GM10266 (cell line): ENCODE data around the gene NT5DC2.

Source experiments
- DNase-seq: peaks from one replicate; pipeline ENCODE4 v3.0.0; 2012; ENCODE audit errors: extremely low spot score
- TF ChIP-seq, protein P1 (sequence below): IDR thresholded peaks from 2 replicates; pipeline ENCODE4 v1.5.1; 2012; ENCODE audit warnings: mild to moderate bottlenecking, low read depth; ENCODE audit not compliant: control insufficient read depth, insufficient read depth; ENCODE audit errors: missing control alignments

Gene NT5DC2

DNA sequence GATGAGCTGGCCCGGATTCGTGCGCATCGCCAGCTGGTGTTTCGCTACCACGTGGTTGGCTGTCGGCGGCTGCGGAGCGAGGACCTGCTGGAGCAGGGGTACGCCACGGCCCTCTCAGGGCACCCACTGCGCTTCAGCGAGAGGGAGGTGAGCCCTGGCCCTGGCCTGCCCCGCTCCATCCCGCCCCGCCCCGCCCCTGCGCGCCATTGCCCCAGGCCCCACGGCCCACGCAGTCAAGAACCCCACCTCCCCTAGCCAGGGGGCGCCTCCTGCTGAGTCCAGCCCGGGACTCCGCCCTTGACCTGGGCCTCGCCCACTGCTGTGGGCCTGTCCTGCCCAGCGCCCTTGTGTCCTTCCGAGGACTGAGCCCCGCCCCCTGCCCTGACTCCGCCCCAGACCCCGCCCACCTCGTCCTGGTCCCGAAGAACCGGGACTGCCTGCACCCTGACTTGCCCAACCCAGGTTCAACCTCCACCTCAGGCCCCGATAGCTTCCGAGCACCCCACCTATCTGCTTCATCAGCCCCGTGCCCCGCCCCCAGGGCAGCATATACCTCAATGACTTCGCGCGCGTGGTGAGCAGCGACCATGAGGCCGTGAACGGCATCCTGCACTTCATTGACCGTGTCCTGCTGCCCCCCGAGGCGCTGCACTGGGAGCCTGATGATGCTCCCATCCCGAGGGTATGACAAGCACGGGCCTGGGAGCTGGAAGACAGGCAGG, 14.8 kb downstream of the NT5DC2 start:
- no peak for DNase-seq

DNA sequence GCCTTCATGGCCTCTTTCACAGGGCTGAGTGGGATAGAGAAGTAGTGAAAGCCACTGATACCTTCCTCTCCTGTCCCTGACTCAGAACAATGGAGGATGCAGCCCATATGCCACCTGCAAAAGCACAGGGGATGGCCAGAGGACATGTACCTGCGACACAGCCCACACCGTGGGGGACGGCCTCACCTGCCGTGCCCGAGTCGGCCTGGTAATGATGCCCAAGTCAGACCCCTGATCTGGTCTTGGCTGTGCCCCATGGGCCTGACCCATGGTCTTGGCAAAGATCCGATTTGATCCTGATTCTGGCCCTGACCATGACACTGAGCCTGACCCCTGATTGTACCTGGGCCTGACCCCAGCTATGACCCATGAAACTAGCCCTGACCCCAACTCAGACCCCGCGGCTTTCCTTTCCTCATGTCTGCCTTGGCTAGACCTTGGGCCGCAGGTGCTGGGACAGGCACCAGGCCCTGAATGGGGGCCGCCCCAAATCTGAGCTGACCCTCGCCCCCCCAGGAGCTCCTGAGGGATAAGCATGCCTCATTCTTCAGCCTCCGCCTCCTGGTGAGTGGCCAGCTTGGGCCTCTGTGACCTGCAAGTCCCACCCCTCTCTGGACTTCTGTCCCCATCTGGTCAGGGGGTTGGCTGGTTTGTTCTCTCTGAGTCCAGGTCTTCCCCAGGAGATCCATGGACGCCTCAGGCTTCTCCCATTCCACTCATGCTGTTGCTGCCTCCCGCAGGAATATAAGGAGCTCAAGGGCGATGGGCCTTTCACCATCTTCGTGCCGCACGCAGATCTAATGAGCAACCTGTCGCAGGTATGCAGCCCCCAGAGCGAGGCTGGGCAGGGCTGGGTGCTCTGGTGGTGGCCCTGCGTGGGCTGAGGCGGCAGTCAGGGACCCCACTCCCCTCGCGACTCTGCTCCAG, 15.6 kb downstream of the NT5DC2 start:
- TF ChIP-seq, protein P1, sequence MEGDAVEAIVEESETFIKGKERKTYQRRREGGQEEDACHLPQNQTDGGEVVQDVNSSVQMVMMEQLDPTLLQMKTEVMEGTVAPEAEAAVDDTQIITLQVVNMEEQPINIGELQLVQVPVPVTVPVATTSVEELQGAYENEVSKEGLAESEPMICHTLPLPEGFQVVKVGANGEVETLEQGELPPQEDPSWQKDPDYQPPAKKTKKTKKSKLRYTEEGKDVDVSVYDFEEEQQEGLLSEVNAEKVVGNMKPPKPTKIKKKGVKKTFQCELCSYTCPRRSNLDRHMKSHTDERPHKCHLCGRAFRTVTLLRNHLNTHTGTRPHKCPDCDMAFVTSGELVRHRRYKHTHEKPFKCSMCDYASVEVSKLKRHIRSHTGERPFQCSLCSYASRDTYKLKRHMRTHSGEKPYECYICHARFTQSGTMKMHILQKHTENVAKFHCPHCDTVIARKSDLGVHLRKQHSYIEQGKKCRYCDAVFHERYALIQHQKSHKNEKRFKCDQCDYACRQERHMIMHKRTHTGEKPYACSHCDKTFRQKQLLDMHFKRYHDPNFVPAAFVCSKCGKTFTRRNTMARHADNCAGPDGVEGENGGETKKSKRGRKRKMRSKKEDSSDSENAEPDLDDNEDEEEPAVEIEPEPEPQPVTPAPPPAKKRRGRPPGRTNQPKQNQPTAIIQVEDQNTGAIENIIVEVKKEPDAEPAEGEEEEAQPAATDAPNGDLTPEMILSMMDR, result no peak
- DNase-seq, result no peak

More for the DNA sequence above, 14.8 kb downstream of the NT5DC2 start:
- TF ChIP-seq, protein P1, result no peak

DNA sequence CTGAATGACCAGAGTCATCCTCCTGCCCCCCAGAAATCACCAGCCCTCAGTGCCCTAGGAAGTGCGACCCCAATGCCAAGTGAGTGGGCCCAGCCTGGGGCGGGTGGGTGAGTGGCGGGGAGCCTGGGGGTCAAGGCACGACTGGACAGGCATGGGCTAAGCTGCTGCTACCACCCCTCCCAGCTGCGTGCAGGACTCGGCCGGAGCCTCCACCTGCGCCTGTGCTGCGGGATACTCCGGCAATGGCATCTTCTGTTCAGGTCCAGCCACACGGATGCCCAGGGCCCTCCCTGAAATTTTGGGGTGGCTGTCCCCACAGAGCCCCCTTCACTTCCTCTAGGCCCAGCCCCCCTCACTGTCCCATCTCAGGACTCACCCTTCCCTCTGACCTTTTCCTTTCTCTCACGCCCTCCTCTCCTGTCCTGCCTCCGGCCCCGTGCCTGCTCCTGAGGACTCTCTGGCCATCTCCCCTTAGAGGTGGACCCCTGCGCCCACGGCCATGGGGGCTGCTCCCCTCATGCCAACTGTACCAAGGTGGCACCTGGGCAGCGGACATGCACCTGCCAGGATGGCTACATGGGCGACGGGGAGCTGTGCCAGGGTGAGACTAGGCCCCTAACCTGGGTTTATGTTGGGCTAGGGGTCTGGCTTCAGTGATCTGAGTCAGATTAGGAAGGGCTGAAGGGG, 17.0 kb downstream of the NT5DC2 start:
- DNase-seq, result no peak
- TF ChIP-seq, protein P1, result no peak

DNA sequence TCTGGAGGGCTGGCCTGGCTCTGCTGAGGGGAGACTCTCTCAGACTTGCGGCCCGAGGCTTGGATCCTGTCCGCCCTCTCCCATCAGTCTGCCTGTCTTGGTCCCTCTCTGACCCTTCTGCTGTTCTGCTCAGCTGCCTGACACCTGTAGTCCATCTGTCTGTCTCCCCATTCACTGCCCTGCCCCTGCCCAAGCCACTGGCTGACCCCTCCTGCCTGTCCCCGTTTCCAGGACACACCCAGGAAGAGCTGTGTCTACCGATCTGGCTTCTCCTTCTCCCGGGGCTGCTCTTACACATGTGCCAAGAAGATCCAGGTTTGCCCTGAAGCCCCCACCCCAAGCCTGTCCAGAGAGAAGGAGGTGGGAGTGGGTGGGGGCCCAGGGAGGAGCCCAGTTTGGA, 18.5 kb downstream of the NT5DC2 start:
- DNase-seq, result no peak
- TF ChIP-seq, protein P1, result no peak

DNA sequence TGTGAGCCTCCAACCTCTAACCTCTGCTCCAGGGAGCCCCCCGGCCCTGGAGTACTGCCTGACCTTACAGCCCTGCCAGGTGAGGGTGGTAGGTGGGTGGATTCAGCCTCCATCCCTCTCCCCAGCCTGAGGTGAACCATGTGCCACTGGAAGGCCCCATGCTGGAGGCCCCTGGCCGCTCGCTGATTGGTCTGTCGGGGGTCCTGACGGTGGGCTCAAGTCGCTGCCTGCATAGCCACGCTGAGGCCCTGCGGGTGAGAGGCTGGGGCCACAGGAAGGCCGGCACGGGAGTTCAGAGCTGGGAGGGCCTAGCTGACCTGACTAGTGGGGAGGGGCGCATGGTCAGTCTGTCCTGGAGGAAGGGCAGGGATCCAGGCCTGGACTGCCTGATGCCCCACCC, 19.1 kb downstream of the NT5DC2 start:
- TF ChIP-seq, protein P1, result no peak
- DNase-seq, result no peak

DNA sequence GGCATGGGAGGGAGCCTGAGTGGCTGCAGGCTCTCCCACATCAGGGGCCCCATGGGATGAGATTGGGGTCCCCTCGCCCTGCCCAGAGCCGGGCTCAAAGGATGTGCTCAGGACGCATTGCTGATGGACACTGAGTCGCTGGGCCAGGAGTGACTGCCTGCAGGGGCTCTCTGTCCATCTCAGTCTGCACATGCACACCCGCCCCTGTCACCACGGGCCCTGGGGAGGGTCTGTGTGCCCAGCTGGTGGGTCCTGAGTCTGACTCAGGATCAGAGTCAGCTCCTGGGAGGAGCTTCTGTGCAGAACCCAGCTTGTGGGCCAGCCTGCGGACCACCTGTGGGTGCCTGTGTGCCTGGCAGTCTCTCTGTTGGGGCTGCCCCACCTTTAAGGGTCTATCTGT, 20.4 kb downstream of the NT5DC2 start:
- TF ChIP-seq, protein P1, result no peak
- DNase-seq, result no peak
